Loucy (cell line): Measurements from ENCODE around the gene ASXL3.

Source experiments
- H2AFZ ChIP-seq: fragments of 200-600 bp; sonication (generic); 2 replicates; pipeline ENCODE4 v1.6.0; 2016; ENCODE audit warnings: antibody characterized with exemption, mild to moderate bottlenecking, low read length, moderate library complexity
- H3F3A ChIP-seq: fragments of 200-600 bp; 2 replicates; pipeline ENCODE4 v1.6.0; 2016; ENCODE audit warnings: antibody characterized with exemption, low read depth, mild to moderate bottlenecking
- H3K27me3 ChIP-seq: fragments of 200-600 bp; sonication (generic); 2 replicates; pipeline ENCODE4 v1.6.1; 2014; ENCODE audit warnings: low read length, mild to moderate bottlenecking; ENCODE audit not compliant: insufficient read depth, poor library complexity, severe bottlenecking
- H3K36me3 ChIP-seq: fragments of 200-600 bp; sonication (generic); 2 replicates; pipeline ENCODE4 v1.6.1; 2016; ENCODE audit warnings: low read length; ENCODE audit not compliant: insufficient read depth
- H3K4me1 ChIP-seq: fragments of 200-600 bp; sonication (generic); 2 replicates; pipeline ENCODE4 v1.5.1; 2014; ENCODE audit warnings: low read length, mild to moderate bottlenecking; ENCODE audit not compliant: insufficient read depth, poor library complexity, severe bottlenecking
- H3K4me2 ChIP-seq: fragments of 200-600 bp; sonication (generic); 2 replicates; pipeline ENCODE4 v1.6.0; 2014; ENCODE audit warnings: antibody characterized with exemption, low read length, low read depth, mild to moderate bottlenecking; ENCODE audit not compliant: poor library complexity, severe bottlenecking
- H3K4me3 ChIP-seq: fragments of 200-600 bp; sonication (generic); 2 replicates; pipeline ENCODE4 v1.5.1; 2014; ENCODE audit warnings: low read length, mild to moderate bottlenecking, mixed read lengths; ENCODE audit not compliant: poor library complexity, severe bottlenecking
- H3K79me2 ChIP-seq: fragments of 200-600 bp; sonication (generic); 2 replicates; pipeline ENCODE4 v1.6.1; 2014; ENCODE audit warnings: low read length; ENCODE audit not compliant: insufficient read depth
- H3K9ac ChIP-seq: fragments of 200-600 bp; sonication (generic); 2 replicates; pipeline ENCODE4 v1.6.0; 2014; ENCODE audit warnings: mild to moderate bottlenecking, low read depth, low read length, moderate library complexity; ENCODE audit not compliant: poor library complexity, severe bottlenecking
- H3K9me2 ChIP-seq: fragments of 200-600 bp; sonication (generic); replicated peaks from 2 replicates; pipeline ENCODE4 v1.6.1; 2016; ENCODE audit warnings: low read depth, low read length, mixed read lengths
- H3K9me3 ChIP-seq: fragments of 200-600 bp; sonication (generic); 2 replicates; pipeline ENCODE4 v1.6.1; 2014; ENCODE audit warnings: mild to moderate bottlenecking, antibody characterized with exemption, low read length, low read depth; ENCODE audit not compliant: insufficient read depth
- H4K20me1 ChIP-seq: fragments of 200-600 bp; sonication (generic); 2 replicates; pipeline ENCODE4 v1.6.0; 2014; ENCODE audit warnings: antibody characterized with exemption, low read length, mild to moderate bottlenecking; ENCODE audit not compliant: insufficient read depth, poor library complexity, severe bottlenecking
- EZH2phosphoT487 ChIP-seq: fragments of 200-600 bp; IDR thresholded peaks from 2 replicates; pipeline ENCODE4 v1.6.1; 2018; ENCODE audit warnings: antibody characterized with exemption, mild to moderate bottlenecking, moderate library complexity, borderline replicate concordance
- TF ChIP-seq, protein P1 (sequence below): fragments of 200-600 bp; sonication (generic); conservative IDR thresholded peaks from 2 replicates; pipeline ENCODE4 v1.5.1; 2014; ENCODE audit warnings: mild to moderate bottlenecking, antibody characterized with exemption, low read length

ASXL3 gene

DNA sequence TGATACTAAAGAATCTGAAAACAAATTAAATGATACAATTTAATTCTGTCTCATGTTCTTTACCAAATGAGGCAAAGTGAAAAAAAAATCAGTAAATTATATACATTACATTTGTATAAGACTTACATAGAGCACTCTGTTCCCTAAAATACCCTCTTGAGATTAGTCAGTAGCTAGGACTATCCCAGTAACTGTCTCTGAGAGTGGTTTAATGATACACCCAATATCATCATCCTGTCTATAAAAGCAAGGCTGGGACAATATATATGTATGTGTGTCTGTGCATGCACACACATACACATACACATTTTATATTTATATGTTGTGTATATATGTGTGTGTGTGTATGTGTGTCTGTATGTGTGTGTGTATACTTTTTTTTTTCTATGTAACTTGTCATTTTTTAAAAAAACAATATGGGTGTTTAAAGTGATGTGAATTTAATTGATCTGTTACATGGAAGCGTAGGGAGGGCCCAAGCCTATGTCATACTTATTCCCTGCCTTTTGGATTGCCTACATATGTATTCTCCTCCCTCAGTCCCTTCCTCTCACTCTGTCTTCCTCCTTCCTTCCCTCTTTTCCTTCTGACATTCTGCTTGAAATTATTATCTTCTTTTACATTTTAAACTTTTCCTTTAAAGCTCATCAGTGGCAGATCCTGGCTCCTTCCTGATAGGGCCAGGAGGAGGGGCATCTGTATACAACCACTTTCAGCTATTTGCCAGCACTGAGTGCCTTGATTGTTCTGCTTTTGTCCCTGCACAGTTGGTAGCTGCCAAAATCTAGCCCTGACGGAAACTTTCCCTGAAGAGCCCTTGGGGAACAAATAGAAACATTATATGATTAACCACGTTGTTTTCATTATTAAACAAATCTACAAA lies 6.8 kb downstream of the ASXL3 start:
- H3F3A ChIP-seq, result no peaks in the 10 kb centered on the region
- H3K27me3 ChIP-seq, result no peaks in the 10 kb centered on the region
- H3K9ac ChIP-seq, result no peak overlapping the region
- no peaks in the 10 kb centered on the region for H3K9me2 ChIP-seq
- H3K4me1 ChIP-seq, result peaks cover 7% of the 10 kb centered on the region
- no peaks in the 10 kb centered on the region for H4K20me1 ChIP-seq
- H3K4me3 ChIP-seq, result no peak overlapping the region
- H3K36me3 ChIP-seq, result no peaks in the 10 kb centered on the region
- H3K9me3 ChIP-seq, result no peaks in the 10 kb centered on the region
- H3K79me2 ChIP-seq, result no peaks in the 10 kb centered on the region
- TF ChIP-seq EZH2phosphoT487, result no peak
- TF ChIP-seq, protein P1, sequence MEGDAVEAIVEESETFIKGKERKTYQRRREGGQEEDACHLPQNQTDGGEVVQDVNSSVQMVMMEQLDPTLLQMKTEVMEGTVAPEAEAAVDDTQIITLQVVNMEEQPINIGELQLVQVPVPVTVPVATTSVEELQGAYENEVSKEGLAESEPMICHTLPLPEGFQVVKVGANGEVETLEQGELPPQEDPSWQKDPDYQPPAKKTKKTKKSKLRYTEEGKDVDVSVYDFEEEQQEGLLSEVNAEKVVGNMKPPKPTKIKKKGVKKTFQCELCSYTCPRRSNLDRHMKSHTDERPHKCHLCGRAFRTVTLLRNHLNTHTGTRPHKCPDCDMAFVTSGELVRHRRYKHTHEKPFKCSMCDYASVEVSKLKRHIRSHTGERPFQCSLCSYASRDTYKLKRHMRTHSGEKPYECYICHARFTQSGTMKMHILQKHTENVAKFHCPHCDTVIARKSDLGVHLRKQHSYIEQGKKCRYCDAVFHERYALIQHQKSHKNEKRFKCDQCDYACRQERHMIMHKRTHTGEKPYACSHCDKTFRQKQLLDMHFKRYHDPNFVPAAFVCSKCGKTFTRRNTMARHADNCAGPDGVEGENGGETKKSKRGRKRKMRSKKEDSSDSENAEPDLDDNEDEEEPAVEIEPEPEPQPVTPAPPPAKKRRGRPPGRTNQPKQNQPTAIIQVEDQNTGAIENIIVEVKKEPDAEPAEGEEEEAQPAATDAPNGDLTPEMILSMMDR, result no peak
- no peak overlapping the region for H3K4me2 ChIP-seq
- H2AFZ ChIP-seq, result no peak overlapping the region

DNA sequence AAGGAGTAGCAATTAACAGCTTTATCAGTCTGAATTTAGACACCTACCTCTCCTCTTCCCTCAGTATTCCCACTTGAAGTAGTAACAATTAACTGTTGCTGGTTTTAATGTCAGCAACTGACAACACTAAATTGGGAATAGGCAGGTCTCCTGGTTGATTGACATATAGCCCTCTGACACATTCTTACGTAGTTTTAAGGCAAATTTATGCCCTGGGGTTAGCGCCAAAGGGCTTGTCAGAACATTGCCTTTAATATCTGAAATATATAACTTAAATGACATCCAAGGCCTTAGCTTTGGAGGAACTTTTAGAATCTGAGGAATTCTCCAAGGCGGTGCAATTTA lies 7.4 kb downstream of the ASXL3 start:
- H3K36me3 ChIP-seq, result no peaks in the 10 kb centered on the region
- H3F3A ChIP-seq, result no peaks in the 10 kb centered on the region

DNA sequence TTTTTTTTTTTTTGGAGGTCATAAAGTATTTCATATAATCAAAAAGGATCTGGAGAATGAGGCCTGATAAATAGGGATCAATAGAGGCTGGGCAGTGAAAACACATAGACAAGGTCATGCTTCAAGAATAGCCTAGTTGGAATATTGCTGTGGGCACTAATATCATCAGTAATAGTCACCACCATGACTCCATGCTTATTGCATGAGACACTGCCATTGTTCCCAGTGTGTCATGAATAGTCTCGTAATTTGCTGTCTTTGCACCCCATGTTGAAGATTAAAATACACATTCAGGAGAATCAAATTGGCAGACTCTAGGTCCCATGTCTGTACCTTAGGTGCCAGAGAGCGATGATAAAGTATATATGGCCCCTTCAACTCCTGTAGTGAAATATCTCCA lies 10.3 kb downstream of the ASXL3 start:
- no peaks in the 10 kb centered on the region for H3K27me3 ChIP-seq
- no peaks in the 10 kb centered on the region for H4K20me1 ChIP-seq
- H3K9ac ChIP-seq, result no peak overlapping the region
- H3K79me2 ChIP-seq, result no peaks in the 10 kb centered on the region
- no peak overlapping the region for H2AFZ ChIP-seq
- H3K36me3 ChIP-seq, result no peaks in the 10 kb centered on the region
- H3K4me1 ChIP-seq, result no peaks in the 10 kb centered on the region
- H3K9me2 ChIP-seq, result no peaks in the 10 kb centered on the region
- no peak for TF ChIP-seq EZH2phosphoT487
- TF ChIP-seq, protein P1, result no peak
- no peak overlapping the region for H3K4me2 ChIP-seq
- no peaks in the 10 kb centered on the region for H3K9me3 ChIP-seq
- no peaks in the 10 kb centered on the region for H3F3A ChIP-seq
- H3K4me3 ChIP-seq, result no peak overlapping the region

More for the DNA sequence above, 7.4 kb downstream of the ASXL3 start:
- no peaks in the 10 kb centered on the region for H3K79me2 ChIP-seq
- no peak overlapping the region for H3K9ac ChIP-seq
- H3K9me2 ChIP-seq, result no peaks in the 10 kb centered on the region
- H3K4me2 ChIP-seq, result no peak overlapping the region
- no peak overlapping the region for H3K4me3 ChIP-seq
- no peaks in the 10 kb centered on the region for H3K27me3 ChIP-seq
- H3K9me3 ChIP-seq, result no peaks in the 10 kb centered on the region
- TF ChIP-seq, protein P1, result no peak
- no peak for TF ChIP-seq EZH2phosphoT487
- H3K4me1 ChIP-seq, result peaks cover 7% of the 10 kb centered on the region
- no peak overlapping the region for H2AFZ ChIP-seq
- no peaks in the 10 kb centered on the region for H4K20me1 ChIP-seq
